ENCODE measurements around the gene RNF144A. TPM values are rescaled to one million over a fixed set of nuclear protein-coding genes. Genes with fewer than 3 reads are reported as not detected.

Gene RNF144A
- total and polyA plus RNA-seq, 10 donors = 3.8 to 86.6 (median 50.9) TPM

DNA sequence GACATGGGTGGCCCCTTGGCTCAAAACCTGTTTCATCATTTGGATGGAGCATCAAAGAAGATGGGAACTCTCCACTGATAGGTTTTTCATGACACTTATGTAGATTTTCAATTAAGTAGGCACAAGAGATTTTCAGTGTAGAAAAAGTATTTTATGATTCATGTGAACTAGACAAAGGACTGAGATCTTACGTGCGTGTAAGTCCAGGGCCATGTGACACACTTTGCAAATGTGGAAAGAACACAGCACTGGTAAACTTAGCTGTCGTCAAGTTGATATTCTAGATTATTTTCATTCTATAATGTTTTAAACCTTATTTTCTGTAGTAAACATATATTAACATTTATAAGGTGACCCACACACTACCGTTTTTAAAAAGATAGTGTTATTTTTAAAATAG is 37.4 kb downstream of the RNF144A start:
- peaks cover 0 to 35% (median 11%) of the 10 kb centered on the region in 6 donors for H3K4me1 ChIP-seq
- TF ChIP-seq CTCF (IDR thresholded peaks at IDR 0.05 in 8 of 11, conservative IDR thresholded peaks at IDR 0.05 in 3 of 11) (no peak), POLR2A (IDR thresholded peaks at IDR 0.05) (no peak), POLR2AphosphoS5 (IDR thresholded peaks at IDR 0.05) (no peak)
- peaks cover 0 to 20% (median 0%) of the 10 kb centered on the region in 6 donors for H3K36me3 ChIP-seq
- no peak for DNase-seq
- 90 to 94% (median 92%) methylated on average over 4 of the region's 4 CpGs for WGBS, 5 donors
- no peaks in the 10 kb centered on the region for H3K9me3 ChIP-seq
- H3K27me3 ChIP-seq (replicated peaks in 1 of 7) = no peaks in the 10 kb centered on the region
- no peak overlapping the region for H3K27ac ChIP-seq
- H3K4me3 ChIP-seq = no peak overlapping the region
- intact Hi-C loops (cut with DNase I; ENCODE audit: low total_unique reads) = no loop called here

- TF ChIP-seq POLR2AphosphoS5 (IDR thresholded peaks at IDR 0.05) (no peak), CTCF (IDR thresholded peaks at IDR 0.05 in 8 of 11, conservative IDR thresholded peaks at IDR 0.05 in 3 of 11) (no peak), POLR2A (IDR thresholded peaks at IDR 0.05) (no peak)
- no peaks in the 10 kb centered on the region for H3K27me3 ChIP-seq (replicated peaks in 1 of 7)
- H3K36me3 ChIP-seq = peaks cover 0 to 20% (median 0%) of the 10 kb centered on the region in 6 donors
- DNase-seq = no peak
- H3K4me3 ChIP-seq = no peak overlapping the region
- H3K9me3 ChIP-seq = no peaks in the 10 kb centered on the region
- H3K27ac ChIP-seq = no peak overlapping the region
- intact Hi-C loops (cut with DNase I; ENCODE audit: low total_unique reads) = no loop called here
- H3K4me1 ChIP-seq = peaks cover 0 to 40% (median 18%) of the 10 kb centered on the region in 6 donors
- WGBS, 5 donors = 83 to 86% (median 85%) methylated on average over 2 of the region's 2 CpGs
These were observed 38.4 kb downstream of the RNF144A start for GRCh38 chr2:6955511-6956136.

DNA sequence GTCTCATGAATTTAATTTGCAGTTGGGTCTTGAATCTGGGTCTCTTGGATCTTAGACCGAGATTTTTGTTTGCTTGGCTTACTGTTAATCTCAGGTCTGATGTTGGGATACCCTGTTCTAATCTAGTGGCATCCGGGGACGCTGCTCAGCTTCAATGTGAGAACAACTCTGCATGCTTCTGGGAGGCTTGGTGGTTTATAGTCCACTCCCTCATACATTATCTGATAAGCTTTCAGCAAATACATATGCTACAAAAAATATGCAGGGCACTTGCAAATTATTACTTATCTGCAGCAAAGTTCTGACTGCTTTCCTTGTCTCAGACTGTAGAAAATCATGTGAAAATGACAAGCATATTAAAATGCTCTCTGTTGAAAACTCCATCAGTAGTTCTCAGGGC is 39.4 kb downstream of the RNF144A start:
- Histone ChIP-seq H3K36me3 (peaks cover 0 to 20% (median 0%) of the 10 kb centered on the region in 6 donors), H3K27ac (no peak overlapping the region), H3K4me1 (peaks cover 6 to 49% (median 25%) of the 10 kb centered on the region in 6 donors), H3K27me3 (replicated peaks in 1 of 7) (no peaks in the 10 kb centered on the region), H3K4me3 (no peak overlapping the region), H3K9me3 (no peaks in the 10 kb centered on the region)
- DNase-seq = no peak
- intact Hi-C loops (cut with DNase I; ENCODE audit: low total_unique reads) = no loop called here
- TF ChIP-seq POLR2AphosphoS5 (IDR thresholded peaks at IDR 0.05) = no peak
- TF ChIP-seq POLR2A (IDR thresholded peaks at IDR 0.05) = no peak
- 88 to 96% (median 92%) methylated on average over 3 of the region's 3 CpGs for WGBS, 5 donors

DNA sequence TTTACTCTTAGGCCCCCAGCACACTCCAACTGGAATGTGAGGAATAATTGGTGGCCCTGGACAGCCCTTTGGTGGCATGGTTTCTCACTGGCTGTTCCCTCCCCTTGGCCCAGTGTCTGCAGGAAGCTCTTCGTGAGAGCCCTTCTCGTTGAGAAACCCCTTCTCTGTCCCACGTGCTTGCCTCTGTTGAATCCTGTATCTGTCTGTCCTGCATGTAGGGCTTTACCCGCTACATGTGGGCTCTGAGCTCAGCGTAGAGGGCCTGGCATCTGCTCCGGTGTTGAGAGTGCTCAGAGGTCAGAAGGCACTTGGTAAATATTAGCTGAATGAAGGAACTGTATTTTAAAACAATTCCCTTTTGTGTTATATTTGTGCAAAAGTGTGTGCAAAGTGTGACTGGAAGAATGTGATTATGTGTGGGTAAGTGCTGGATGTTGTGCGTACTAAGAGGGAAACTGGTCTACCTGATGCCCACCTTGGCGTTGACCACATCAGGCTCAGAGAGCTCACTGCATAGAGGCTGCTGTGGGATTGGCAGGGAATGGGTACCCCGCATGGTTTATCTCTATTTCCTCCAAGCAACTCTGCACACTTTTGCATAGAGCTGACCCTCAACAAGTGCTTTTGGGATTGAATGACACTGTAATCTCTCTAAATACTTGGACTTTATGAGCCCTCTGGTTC is 40.0 kb downstream of the RNF144A start:
- H3K27me3 ChIP-seq (replicated peaks in 1 of 7) = no peaks in the 10 kb centered on the region
- DNase-seq = no peak
- no peak overlapping the region for H3K27ac ChIP-seq
- H3K9me3 ChIP-seq = no peaks in the 10 kb centered on the region
- H3K36me3 ChIP-seq = peaks cover 0 to 20% (median 0%) of the 10 kb centered on the region in 6 donors
- intact Hi-C loops (cut with DNase I; ENCODE audit: low total_unique reads) = no loop called here
- 75 to 87% (median 77%) methylated on average over 9 of the region's 9 CpGs for WGBS, 5 donors
- H3K4me1 ChIP-seq = peaks cover 6 to 55% (median 29%) of the 10 kb centered on the region in 6 donors
- H3K4me3 ChIP-seq = no peak overlapping the region
- TF ChIP-seq POLR2AphosphoS5 (IDR thresholded peaks at IDR 0.05) = no peak
- TF ChIP-seq CTCF (IDR thresholded peaks at IDR 0.05 in 8 of 11, conservative IDR thresholded peaks at IDR 0.05 in 3 of 11) = no peak
- no peak for TF ChIP-seq POLR2A (IDR thresholded peaks at IDR 0.05)
